ENCODE measurements around the gene RALGDS. TPM values are rescaled to one million over a fixed set of nuclear protein-coding genes. Genes with fewer than 3 reads are reported as not detected.

RALGDS gene
- polyA plus RNA-seq, 1 donor (not counting 4 experiments of a cell fraction or from before 2014, with no cell fraction given), result 22.6 TPM

- dilution Hi-C loops (cut with MboI; ENCODE audit: extremely low pct_ligation_motif_present, low sequenced_read_pairs), result no loop called here
- H3K4me3 ChIP-seq (ENCODE audit: control insufficient read depth in 2 of 3, extremely low read depth in 1 of 3, insufficient read depth in 2 of 3, low read depth in 1 of 3, low read length in 3 of 3), result peak overlapping the region; percentile 47 to 64 (median 59)
- H4K20me1 ChIP-seq (ENCODE audit: control insufficient read depth, extremely low read depth, insufficient read depth, low read length), result no peaks in the 10 kb centered on the region
- H2AFZ ChIP-seq (ENCODE audit: control insufficient read depth, low read length), result peak overlapping the region; percentile 77
- no peak overlapping the region for H3K27ac ChIP-seq (ENCODE audit: control insufficient read depth, insufficient read depth, low read length)
- H3K9me3 ChIP-seq (ENCODE audit: control insufficient read depth, low read depth, low read length), result no peaks in the 10 kb centered on the region
- H3K27me3 ChIP-seq (ENCODE audit: control insufficient read depth, extremely low read depth, insufficient read depth, low read length), result peaks cover 14% of the 10 kb centered on the region
- no peak for DNase-seq (ENCODE audit: low read depth, low spot score)
- TF ChIP-seq EZH2 (IDR thresholded peaks at IDR 0.05; ENCODE audit: low read length) (no peak), CTCF (optimal IDR thresholded peaks at IDR 0.05 in 1 of 3, IDR thresholded peaks at IDR 0.05 in 1 of 3, conservative IDR thresholded peaks at IDR 0.05 in 1 of 3; ENCODE audit: extremely low read depth in 1 of 3, insufficient read depth in 2 of 3, low read length in 3 of 3) (no peak)
- no peak overlapping the region for H3K9ac ChIP-seq (ENCODE audit: control insufficient read depth, extremely low read depth, insufficient read depth, low read length)
- peak overlapping the region; percentile 76 for H3K4me2 ChIP-seq (ENCODE audit: control insufficient read depth, extremely low read depth, insufficient read depth, low read depth, low read length)
- no peaks in the 10 kb centered on the region for H3K9me1 ChIP-seq (ENCODE audit: control insufficient read depth, extremely low read depth, insufficient read depth, low read length)
- H3K79me2 ChIP-seq (ENCODE audit: control insufficient read depth, insufficient read depth, low read length), result no peaks in the 10 kb centered on the region
- no peaks in the 10 kb centered on the region for H3K36me3 ChIP-seq (ENCODE audit: control insufficient read depth in 2 of 2, extremely low read depth in 1 of 2, insufficient read depth in 2 of 2, low read length in 2 of 2)
- FAIRE-seq, result no peak
- H3K4me1 ChIP-seq (ENCODE audit: control insufficient read depth, extremely low read depth, insufficient read depth, low read length), result no peaks in the 10 kb centered on the region
These were observed 41.9 kb upstream of the RALGDS start for GRCh38 chr9:133162861-133163503.

- H3K9me1 ChIP-seq (ENCODE audit: control insufficient read depth, extremely low read depth, insufficient read depth, low read length), result no peaks in the 10 kb centered on the region
- peaks cover 14% of the 10 kb centered on the region for H3K27me3 ChIP-seq (ENCODE audit: control insufficient read depth, extremely low read depth, insufficient read depth, low read length)
- no peak overlapping the region for H3K27ac ChIP-seq (ENCODE audit: control insufficient read depth, insufficient read depth, low read length)
- H3K4me1 ChIP-seq (ENCODE audit: control insufficient read depth, extremely low read depth, insufficient read depth, low read length), result no peaks in the 10 kb centered on the region
- H4K20me1 ChIP-seq (ENCODE audit: control insufficient read depth, extremely low read depth, insufficient read depth, low read length), result no peaks in the 10 kb centered on the region
- H2AFZ ChIP-seq (ENCODE audit: control insufficient read depth, low read length), result no peak overlapping the region
- dilution Hi-C loops (cut with MboI; ENCODE audit: extremely low pct_ligation_motif_present, low sequenced_read_pairs), result no loop called here
- no peaks in the 10 kb centered on the region for H3K79me2 ChIP-seq (ENCODE audit: control insufficient read depth, insufficient read depth, low read length)
- no peaks in the 10 kb centered on the region for H3K36me3 ChIP-seq (ENCODE audit: control insufficient read depth in 2 of 2, extremely low read depth in 1 of 2, insufficient read depth in 2 of 2, low read length in 2 of 2)
- no peak for FAIRE-seq
- H3K4me3 ChIP-seq (ENCODE audit: control insufficient read depth in 2 of 3, extremely low read depth in 1 of 3, insufficient read depth in 2 of 3, low read depth in 1 of 3, low read length in 3 of 3), result no peak overlapping the region
- no peak for DNase-seq (ENCODE audit: low read depth, low spot score)
- no peak overlapping the region for H3K9ac ChIP-seq (ENCODE audit: control insufficient read depth, extremely low read depth, insufficient read depth, low read length)
- no peak overlapping the region for H3K4me2 ChIP-seq (ENCODE audit: control insufficient read depth, extremely low read depth, insufficient read depth, low read depth, low read length)
- no peaks in the 10 kb centered on the region for H3K9me3 ChIP-seq (ENCODE audit: control insufficient read depth, low read depth, low read length)
- TF ChIP-seq EZH2 (IDR thresholded peaks at IDR 0.05; ENCODE audit: low read length) (no peak), CTCF (optimal IDR thresholded peaks at IDR 0.05 in 1 of 3, IDR thresholded peaks at IDR 0.05 in 1 of 3, conservative IDR thresholded peaks at IDR 0.05 in 1 of 3; ENCODE audit: extremely low read depth in 1 of 3, insufficient read depth in 2 of 3, low read length in 3 of 3) (no peak)
These were observed 40.5 kb upstream of the RALGDS start for GRCh38 chr9:133161547-133161950.
